ENCODE results near the gene PIK3R3. TPM values are rescaled to one million over a fixed set of nuclear protein-coding genes. Genes with fewer than 3 reads are reported as not detected.

Gene PIK3R3
- polyA plus RNA-seq, 3 donors = 24.6 to 29.3 (median 25.0) TPM

- DNase-seq = no peak
Measured at GRCh38 chr1:46160212-46160611, 27.8 kb upstream of the PIK3R3 start.

GRCh38 chr1:46159516-46159915, 27.1 kb upstream of the PIK3R3 start:
- DNase-seq = no peak

DNA sequence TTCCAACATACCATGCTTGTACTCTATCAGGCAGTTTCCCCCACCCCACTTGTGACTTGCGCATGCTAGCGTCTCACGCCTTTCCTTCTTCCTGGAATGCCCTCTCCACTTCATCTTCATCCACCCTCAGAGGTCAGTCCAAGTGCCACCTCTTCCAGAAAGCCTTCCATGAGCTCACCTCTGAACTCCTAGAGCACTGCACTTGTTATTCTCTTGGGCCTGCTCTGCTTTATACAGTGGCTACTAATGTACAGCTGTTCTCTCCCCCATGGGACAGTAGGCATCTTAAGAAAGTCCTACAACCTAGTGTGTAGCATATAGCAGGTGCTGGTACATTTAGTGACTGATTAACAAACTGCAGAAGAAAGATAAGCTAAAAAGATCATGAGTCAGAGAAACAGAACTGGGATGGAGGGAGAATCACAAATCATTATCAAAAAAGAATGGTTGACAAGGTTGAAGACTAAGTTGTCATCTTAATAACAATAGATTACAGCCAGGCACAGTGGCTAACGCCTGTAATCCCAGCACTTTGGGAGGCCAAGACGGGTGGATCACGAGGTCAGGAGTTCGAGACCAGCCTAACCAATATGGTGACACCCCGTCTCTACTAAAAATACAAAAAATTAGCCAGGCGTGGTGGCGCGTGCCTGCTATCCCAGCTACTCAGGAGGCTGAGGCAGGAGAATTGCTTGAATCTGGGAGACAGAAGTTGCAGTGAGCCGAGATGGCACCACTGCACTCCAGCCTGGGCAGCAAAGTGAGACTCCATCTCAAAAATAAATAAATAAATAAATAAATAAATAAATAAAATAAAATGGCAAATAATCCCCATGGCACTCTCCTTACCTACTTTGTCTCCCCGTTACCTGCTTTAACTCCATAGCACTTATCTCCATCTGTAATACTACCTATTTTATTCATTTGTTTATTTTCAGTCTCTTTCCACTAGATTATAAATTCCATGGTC, 26.2 kb upstream of the PIK3R3 start:
- no peak for DNase-seq

DNA sequence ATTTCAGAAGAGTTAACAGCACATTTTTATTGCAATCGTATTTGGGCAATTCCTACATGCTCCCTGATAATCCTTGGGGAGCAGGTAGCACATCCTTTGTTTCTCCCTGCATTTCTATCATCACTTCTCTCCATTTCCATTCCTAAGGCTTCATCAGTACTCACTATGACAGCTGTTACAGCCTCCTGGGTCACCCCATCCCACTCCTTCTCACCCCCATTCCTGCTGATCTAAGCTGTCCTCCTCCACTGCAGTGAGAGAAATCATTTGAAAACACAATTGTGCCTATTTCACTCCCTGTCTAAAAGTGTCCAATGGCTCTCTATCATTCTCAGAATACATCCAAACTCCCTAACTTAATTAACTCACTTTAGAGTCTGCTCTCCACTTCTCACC, 25.5 kb upstream of the PIK3R3 start:
- no peak for DNase-seq

DNA sequence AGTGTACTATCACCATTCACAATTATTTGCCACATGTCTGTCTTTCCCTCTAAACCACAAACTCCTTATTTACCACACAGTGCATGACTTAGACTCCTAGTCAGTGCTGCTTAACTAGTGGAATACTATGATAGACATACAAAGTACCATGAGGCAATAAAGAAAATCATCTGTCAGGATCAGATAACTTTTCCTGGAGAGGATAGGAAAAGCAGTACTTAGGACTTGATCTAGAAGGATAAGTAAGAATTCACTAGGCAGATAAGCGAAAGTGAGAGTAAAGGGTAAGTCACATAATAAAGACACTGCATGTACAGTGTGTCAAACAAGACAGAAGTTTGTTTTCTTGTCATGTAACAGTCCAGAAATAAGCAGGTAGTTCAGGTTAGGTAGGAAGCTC, 21.3 kb upstream of the PIK3R3 start:
- no peak for DNase-seq

DNA sequence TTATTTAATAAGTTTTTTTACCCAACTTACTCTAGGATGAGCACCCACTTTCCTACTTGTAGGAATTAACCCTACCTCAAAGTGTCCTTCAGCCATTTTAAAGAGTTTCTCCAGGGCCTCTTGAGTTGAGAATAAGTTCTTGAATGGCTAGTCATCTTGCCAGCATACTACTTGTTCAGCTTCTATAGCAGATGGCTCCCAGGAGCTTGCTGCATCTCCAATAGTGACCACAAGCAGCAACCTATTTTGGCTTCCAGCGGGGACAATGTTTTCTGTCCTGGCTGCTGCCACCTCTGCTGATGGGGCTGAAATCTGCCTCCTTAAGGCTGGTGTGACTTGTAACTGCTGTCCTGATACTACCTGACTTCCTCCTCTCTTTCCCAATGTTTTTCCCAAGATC, 20.8 kb upstream of the PIK3R3 start:
- DNase-seq = no peak

GRCh38 chr1:46152016-46152415, 19.6 kb upstream of the PIK3R3 start:
- DNase-seq = no peak

- no peak for DNase-seq
Measured at GRCh38 chr1:46150085-46150484, 17.7 kb upstream of the PIK3R3 start.

- no peak for DNase-seq
Measured at GRCh38 chr1:46148318-46148717, 15.9 kb upstream of the PIK3R3 start.

DNA sequence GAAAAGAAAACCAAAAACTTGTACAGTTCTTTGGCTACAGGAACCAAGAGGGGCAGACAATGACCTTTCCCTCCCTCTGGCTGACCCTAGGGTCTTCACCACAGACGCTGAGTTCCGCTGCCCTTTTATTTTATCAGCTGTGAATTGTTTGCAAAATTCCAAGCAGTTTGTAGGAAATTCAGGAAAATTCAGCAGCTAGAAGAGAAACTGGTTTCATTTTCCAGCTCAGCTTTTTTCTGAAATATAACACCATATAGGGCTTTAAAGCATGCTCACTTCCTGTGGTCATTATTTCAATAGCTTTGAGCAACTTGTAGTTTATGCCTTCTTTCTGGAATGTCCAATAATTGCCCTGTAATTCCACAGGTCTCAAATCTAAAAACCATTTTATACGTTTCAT, 5.5 kb upstream of the PIK3R3 start:
- DNase-seq = no peak

DNA sequence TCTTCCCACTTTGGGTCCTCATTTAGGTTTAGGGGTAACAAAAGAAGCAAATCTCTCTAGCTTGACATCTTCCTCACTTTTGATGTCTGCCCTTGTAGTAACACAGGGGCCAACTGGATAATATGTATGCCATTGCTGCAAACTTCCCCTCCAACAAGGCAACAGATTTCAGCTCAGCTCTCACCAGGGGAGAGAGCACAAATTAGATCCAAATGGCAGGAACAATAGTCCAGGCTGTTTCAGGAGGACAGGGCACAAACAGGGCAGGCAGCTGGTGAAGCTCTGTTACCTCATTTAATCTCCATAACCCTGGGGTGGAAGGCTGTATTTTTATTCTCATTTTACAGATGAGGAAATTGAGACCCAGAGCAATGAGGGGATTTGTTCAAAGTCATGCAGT, 4.3 kb upstream of the PIK3R3 start:
- DNase-seq = no peak

DNA sequence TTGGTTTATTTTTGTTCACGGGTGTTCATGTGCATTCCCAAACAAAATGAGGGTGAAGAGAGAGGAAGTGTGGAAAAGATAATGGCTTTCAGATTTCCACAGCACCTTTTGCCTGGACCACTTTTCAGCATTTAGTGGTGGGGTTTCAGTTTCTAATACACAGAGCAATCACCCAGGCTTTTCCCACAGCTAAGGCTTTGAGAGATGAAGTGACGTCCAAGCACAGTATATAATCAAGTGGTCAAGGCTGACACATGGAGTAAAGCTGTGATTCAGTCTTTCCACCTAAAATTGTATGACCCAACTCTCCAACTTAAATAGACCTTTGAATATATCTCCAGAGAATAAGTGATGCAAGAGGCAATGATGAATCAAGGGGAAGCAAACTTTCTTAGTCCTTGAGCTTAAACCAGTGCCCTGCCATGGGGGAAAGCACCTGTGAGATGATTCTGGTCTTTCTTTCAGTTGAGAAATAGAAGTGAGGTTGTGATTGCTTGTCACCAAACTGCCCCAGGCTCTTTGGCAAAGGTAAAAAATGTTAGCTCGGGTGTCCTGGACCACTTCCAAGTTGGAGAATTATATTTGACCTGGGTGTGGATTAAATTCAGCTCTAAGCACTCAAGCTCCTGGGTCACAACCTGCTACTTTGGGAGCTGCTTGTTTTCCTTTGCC, 2.4 kb upstream of the PIK3R3 start:
- DNase-seq = no peak

DNA sequence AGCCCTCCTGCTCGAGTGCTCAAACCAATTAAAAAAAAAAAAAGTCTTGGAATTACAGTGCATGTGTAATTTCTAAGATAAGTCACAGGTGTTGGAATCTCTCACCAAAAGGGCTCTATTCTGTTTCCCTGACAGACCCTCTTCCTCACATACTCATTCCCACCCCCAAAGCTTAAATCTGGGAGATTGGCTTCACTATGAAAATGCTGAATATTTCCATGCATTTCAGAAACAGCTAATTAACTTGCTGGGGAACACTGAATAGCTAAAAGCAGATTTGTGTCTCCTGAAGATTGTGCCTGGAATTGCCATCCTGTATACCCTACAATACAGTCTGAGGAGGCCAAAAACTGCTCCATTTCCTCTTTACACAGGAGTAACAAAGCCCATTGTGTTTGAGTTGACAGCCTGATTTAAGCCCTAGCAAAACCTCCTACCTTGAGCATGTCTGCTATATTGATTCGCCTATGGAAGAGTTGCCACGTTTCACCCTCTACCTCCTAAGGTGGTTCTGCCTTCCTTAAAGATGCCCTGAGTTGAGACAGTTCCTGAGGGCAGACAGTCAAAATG, 1.4 kb upstream of the PIK3R3 start:
- no peak for DNase-seq

DNA sequence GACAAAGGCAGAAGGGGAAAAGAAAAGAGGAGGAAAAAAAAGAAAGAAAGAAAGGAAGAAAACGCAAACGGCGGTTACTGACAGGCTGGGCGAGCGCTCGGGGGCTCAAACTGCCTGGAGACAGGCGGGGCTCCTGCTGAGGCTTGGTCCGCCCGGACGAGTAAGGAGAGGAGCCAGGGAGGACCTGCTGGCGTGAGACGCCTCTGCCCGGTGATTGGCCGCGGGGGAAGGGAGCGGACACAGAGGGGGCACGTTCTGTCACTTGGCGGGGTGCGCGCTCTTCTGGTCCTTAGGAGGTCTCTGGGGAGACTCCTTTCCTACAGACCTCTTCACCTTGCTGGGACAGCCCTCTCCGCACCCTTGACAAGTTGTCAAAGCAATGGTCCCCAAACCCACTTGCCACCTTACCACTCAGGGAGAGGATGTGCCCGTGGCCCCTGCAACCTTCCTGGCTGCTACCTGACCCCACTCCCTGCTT, 791 bp upstream of the PIK3R3 start:
- no peak for DNase-seq

GRCh38 chr1:46131712-46132528, 509 bp downstream of the PIK3R3 start:
- peak; percentile 49 for DNase-seq

GRCh38 chr1:46131093-46131492, 1.3 kb downstream of the PIK3R3 start:
- no peak for DNase-seq

DNA sequence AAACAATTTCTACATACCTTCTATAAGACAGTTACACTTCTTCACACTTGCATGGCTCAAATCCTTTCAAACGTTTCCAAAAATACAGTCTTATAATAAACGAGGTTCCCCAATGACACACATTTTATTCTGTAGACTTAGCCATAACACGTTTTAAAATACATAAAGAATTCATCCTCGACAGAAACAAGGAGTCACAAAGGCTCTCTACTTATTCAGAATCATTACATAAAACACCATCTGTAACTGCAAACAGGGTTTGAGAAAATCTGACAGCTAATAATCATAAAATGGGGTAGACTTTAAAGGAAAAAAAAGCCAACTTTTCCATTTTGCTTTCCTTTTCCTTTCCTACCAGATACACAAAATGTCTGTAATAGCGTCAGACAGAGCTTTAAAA, 1.8 kb downstream of the PIK3R3 start:
- DNase-seq = no peak

GRCh38 chr1:46130121-46130520, 2.3 kb downstream of the PIK3R3 start:
- DNase-seq = no peak

GRCh38 chr1:46128344-46128743, 4.1 kb downstream of the PIK3R3 start:
- DNase-seq = no peak

DNA sequence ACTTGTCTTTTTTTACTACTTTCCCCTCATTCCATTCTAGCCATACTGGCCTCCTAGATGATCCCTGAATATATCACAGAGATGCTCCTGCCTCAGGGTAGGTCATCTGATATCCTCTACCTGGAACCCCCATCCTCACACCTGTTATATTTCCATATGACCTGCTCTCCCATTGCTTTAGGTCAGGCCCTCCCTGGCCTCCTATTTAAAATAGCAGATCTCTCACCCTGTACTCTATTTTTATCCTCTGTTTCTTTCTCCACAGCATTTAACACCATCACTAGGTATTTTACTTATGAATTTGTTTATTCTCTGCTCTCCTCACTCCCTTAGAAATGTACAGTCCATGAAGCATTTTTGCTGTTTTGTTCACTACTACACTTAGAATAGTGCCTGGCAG, 13.6 kb downstream of the PIK3R3 start:
- no peak for DNase-seq

DNA sequence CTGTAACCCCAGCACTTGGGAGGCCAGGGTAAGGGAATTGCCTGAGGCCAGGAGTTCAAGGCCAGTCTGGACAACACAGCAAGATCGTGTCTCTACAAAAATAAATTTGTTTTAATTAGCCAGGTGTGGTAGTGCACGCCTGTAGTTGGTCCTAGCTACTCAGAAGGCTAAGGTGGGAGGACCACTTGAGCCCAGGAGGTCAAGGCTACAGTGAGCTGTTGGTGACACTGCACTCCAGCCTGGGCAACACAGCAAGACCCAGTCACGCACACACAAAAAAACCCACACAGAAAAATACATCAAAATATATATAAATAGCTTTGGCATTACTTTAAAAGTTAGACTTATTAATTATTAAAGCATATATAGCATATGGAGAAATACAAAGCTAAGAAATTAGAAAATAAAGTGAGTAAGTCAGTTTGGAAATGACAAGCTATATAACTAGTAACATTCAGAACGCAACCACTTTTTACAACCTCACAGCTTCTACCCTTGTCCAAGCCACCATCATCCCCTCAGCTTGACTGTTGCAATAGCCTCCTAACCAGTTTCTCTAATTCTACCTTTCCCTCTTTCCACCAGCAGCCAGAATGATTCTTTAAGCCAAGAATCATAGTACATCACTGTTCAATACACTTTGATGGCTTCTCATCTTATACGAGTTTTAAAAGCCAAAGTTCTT, 14.5 kb downstream of the PIK3R3 start:
- DNase-seq = no peak
